ENCODE data around the gene CSNK2A3.

DNA sequence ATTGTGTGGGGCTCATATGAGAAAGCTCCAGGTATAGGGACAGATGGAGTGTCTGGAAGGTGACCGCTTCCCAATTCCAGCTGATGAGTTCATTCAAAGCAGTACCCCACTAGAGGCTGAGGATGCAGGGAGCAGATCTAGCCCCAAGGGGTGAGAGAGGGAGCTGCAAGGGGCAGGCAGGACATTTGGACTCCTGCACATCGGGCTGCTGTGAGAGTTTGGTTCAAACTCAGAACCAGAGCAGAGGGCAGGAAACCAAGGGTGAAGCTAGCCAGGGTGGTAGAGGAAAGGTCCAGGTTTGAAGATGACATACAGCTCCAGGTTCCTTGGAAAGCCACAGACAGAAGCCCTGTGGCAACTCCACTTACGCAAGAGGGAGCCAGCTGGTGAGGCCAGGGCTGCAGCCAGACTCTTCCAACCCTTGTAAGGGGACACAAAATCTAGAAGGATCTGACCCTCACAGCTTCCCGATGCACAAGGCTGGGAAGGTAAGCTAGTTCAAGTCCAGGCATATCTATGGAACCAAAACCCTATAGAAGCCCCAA is 1.9 kb downstream of the CSNK2A3 start:
- TF ChIP-seq, protein P1, sequence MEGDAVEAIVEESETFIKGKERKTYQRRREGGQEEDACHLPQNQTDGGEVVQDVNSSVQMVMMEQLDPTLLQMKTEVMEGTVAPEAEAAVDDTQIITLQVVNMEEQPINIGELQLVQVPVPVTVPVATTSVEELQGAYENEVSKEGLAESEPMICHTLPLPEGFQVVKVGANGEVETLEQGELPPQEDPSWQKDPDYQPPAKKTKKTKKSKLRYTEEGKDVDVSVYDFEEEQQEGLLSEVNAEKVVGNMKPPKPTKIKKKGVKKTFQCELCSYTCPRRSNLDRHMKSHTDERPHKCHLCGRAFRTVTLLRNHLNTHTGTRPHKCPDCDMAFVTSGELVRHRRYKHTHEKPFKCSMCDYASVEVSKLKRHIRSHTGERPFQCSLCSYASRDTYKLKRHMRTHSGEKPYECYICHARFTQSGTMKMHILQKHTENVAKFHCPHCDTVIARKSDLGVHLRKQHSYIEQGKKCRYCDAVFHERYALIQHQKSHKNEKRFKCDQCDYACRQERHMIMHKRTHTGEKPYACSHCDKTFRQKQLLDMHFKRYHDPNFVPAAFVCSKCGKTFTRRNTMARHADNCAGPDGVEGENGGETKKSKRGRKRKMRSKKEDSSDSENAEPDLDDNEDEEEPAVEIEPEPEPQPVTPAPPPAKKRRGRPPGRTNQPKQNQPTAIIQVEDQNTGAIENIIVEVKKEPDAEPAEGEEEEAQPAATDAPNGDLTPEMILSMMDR (conservative IDR thresholded peaks at IDR 0.05; ENCODE audit: low read depth, low read length) = no peak
- no peak for TF ChIP-seq EZH2 (IDR thresholded peaks at IDR 0.05; ENCODE audit: borderline replicate concordance, low read depth, low read length, poor library complexity, severe bottlenecking)
